ENCODE data around the gene ASTN2. TPM values are rescaled to one million over a fixed set of nuclear protein-coding genes. Genes with fewer than 3 reads are reported as not detected.
"Not testable (repeated sequence)": the region's sequence is repeated elsewhere in the genome, so short reads cannot be mapped to it uniquely, and the experiment has no call there.

The ASTN2 gene
- total RNA-seq, 1 donor from 2014 or later: 7.3 TPM

GRCh38 chr9:116465576-116466270 is 949.1 kb downstream of the ASTN2 start:
- Histone ChIP-seq H3K27ac (ENCODE audit: low read depth, low read length) (no peak overlapping the region), H3K36me3 (ENCODE audit: control insufficient read depth in 3 of 3, insufficient read depth in 3 of 3, low read length in 3 of 3) (no peaks in the 10 kb centered on the region), H3K9me3 (ENCODE audit: control insufficient read depth in 3 of 3, low read length in 3 of 3) (no peaks in the 10 kb centered on the region), H3K4me1 (ENCODE audit: control insufficient read depth in 3 of 3, insufficient read depth in 3 of 3, low read length in 3 of 3) (no peaks in the 10 kb centered on the region), H3K9ac (ENCODE audit: low read depth in 1 of 3, low read length in 3 of 3) (no peak overlapping the region), H3K27me3 (ENCODE audit: control insufficient read depth in 3 of 3, insufficient read depth in 3 of 3, low read length in 3 of 3) (no peaks in the 10 kb centered on the region), H3K4me3 (ENCODE audit: low read length in 3 of 3) (no peak overlapping the region)

GRCh38 chr9:116464987-116465571 is 949.8 kb downstream of the ASTN2 start:
- Histone ChIP-seq H3K27me3 (ENCODE audit: control insufficient read depth in 3 of 3, insufficient read depth in 3 of 3, low read length in 3 of 3) (no peaks in the 10 kb centered on the region), H3K9ac (ENCODE audit: low read depth in 1 of 3, low read length in 3 of 3) (no peak overlapping the region), H3K9me3 (ENCODE audit: control insufficient read depth in 3 of 3, low read length in 3 of 3) (no peaks in the 10 kb centered on the region), H3K27ac (ENCODE audit: low read depth, low read length) (no peak overlapping the region), H3K4me1 (ENCODE audit: control insufficient read depth in 3 of 3, insufficient read depth in 3 of 3, low read length in 3 of 3) (no peaks in the 10 kb centered on the region), H3K4me3 (ENCODE audit: low read length in 3 of 3) (no peak overlapping the region), H3K36me3 (ENCODE audit: control insufficient read depth in 3 of 3, insufficient read depth in 3 of 3, low read length in 3 of 3) (no peaks in the 10 kb centered on the region)

GRCh38 chr9:116464423-116464822 is 950.4 kb downstream of the ASTN2 start:
- Histone ChIP-seq H3K27me3 (ENCODE audit: control insufficient read depth in 3 of 3, insufficient read depth in 3 of 3, low read length in 3 of 3) (no peaks in the 10 kb centered on the region), H3K27ac (ENCODE audit: low read depth, low read length) (no peak overlapping the region), H3K9me3 (ENCODE audit: control insufficient read depth in 3 of 3, low read length in 3 of 3) (no peaks in the 10 kb centered on the region), H3K4me3 (ENCODE audit: low read length in 3 of 3) (no peak overlapping the region), H3K36me3 (ENCODE audit: control insufficient read depth in 3 of 3, insufficient read depth in 3 of 3, low read length in 3 of 3) (no peaks in the 10 kb centered on the region), H3K4me1 (ENCODE audit: control insufficient read depth in 3 of 3, insufficient read depth in 3 of 3, low read length in 3 of 3) (no peaks in the 10 kb centered on the region), H3K9ac (ENCODE audit: low read depth in 1 of 3, low read length in 3 of 3) (no peak overlapping the region)

GRCh38 chr9:116461632-116462031 is 953.2 kb downstream of the ASTN2 start:
- Histone ChIP-seq H3K27ac (ENCODE audit: low read depth, low read length) (no peak overlapping the region), H3K4me1 (ENCODE audit: control insufficient read depth in 3 of 3, insufficient read depth in 3 of 3, low read length in 3 of 3) (no peaks in the 10 kb centered on the region), H3K9me3 (ENCODE audit: control insufficient read depth in 3 of 3, low read length in 3 of 3) (peaks cover 0 to under 1% (median 0%) of the 10 kb centered on the region in 3 donors), H3K9ac (ENCODE audit: low read depth in 1 of 3, low read length in 3 of 3) (no peak overlapping the region), H3K27me3 (ENCODE audit: control insufficient read depth in 3 of 3, insufficient read depth in 3 of 3, low read length in 3 of 3) (no peaks in the 10 kb centered on the region), H3K4me3 (ENCODE audit: low read length in 3 of 3) (no peak overlapping the region), H3K36me3 (ENCODE audit: control insufficient read depth in 3 of 3, insufficient read depth in 3 of 3, low read length in 3 of 3) (no peaks in the 10 kb centered on the region)

GRCh38 chr9:116460026-116460425 is 954.8 kb downstream of the ASTN2 start:
- Histone ChIP-seq H3K9me3 (ENCODE audit: control insufficient read depth in 3 of 3, low read length in 3 of 3) (peaks cover 0 to 4% (median 0%) of the 10 kb centered on the region in 3 donors), H3K4me1 (ENCODE audit: control insufficient read depth in 3 of 3, insufficient read depth in 3 of 3, low read length in 3 of 3) (no peaks in the 10 kb centered on the region)

GRCh38 chr9:116459576-116459975 is 955.3 kb downstream of the ASTN2 start:
- Histone ChIP-seq H3K9ac (ENCODE audit: low read depth in 1 of 3, low read length in 3 of 3) (no peak overlapping the region), H3K36me3 (ENCODE audit: control insufficient read depth in 3 of 3, insufficient read depth in 3 of 3, low read length in 3 of 3) (no peaks in the 10 kb centered on the region), H3K4me1 (ENCODE audit: control insufficient read depth in 3 of 3, insufficient read depth in 3 of 3, low read length in 3 of 3) (no peaks in the 10 kb centered on the region), H3K27me3 (ENCODE audit: control insufficient read depth in 3 of 3, insufficient read depth in 3 of 3, low read length in 3 of 3) (no peaks in the 10 kb centered on the region), H3K4me3 (ENCODE audit: low read length in 3 of 3) (no peak overlapping the region), H3K9me3 (ENCODE audit: control insufficient read depth in 3 of 3, low read length in 3 of 3) (peaks cover 0 to 4% (median 0%) of the 10 kb centered on the region in 3 donors), H3K27ac (ENCODE audit: low read depth, low read length) (no peak overlapping the region)

More at GRCh38 chr9:116460026-116460425, 954.8 kb downstream of the ASTN2 start:
- Histone ChIP-seq H3K27ac (ENCODE audit: low read depth, low read length) (no peak overlapping the region), H3K9ac (ENCODE audit: low read depth in 1 of 3, low read length in 3 of 3) (no peak overlapping the region), H3K4me3 (ENCODE audit: low read length in 3 of 3) (no peak overlapping the region), H3K36me3 (ENCODE audit: control insufficient read depth in 3 of 3, insufficient read depth in 3 of 3, low read length in 3 of 3) (no peaks in the 10 kb centered on the region), H3K27me3 (ENCODE audit: control insufficient read depth in 3 of 3, insufficient read depth in 3 of 3, low read length in 3 of 3) (no peaks in the 10 kb centered on the region)

DNA sequence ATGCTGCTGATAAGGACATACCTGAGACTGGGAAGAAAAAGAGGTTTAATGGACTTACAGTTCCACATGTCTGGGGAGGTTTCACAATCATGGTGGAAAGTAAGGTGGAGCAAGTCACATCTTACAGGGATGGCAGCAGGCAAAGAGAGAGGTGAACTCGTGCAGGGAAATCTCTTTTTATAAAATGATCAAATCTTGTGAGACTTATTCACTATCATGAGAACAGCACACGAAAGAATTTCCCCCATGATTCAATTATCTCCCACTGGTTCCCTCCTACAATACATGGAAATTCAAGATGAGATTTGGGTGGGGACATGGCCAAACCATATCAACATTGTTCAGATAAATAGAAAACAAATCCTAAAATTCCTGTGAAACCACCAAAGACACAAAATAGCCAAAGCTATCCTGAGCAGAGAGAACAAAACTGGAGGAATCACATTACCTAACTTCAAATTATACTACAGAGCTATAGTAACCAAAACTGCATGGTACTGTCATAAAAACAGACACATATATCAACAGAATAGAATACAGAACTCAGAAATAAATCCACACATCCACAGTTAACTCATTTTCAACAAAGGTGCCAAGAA is 958.3 kb downstream of the ASTN2 start:
- H3K9me3 ChIP-seq (ENCODE audit: control insufficient read depth in 3 of 3, low read length in 3 of 3): peaks cover 0 to 4% (median 0%) of the 10 kb centered on the region in 3 donors
- no peaks in the 10 kb centered on the region for H3K27me3 ChIP-seq (ENCODE audit: control insufficient read depth in 3 of 3, insufficient read depth in 3 of 3, low read length in 3 of 3)
- H3K36me3 ChIP-seq (ENCODE audit: control insufficient read depth in 3 of 3, insufficient read depth in 3 of 3, low read length in 3 of 3): no peaks in the 10 kb centered on the region
- H3K4me1 ChIP-seq (ENCODE audit: control insufficient read depth in 3 of 3, insufficient read depth in 3 of 3, low read length in 3 of 3): no peaks in the 10 kb centered on the region
- no peak overlapping the region for H3K4me3 ChIP-seq (ENCODE audit: low read length in 3 of 3)
- no peak overlapping the region for H3K9ac ChIP-seq (ENCODE audit: low read depth in 1 of 3, low read length in 3 of 3)
- no peak overlapping the region for H3K27ac ChIP-seq (ENCODE audit: low read depth, low read length)

GRCh38 chr9:116454539-116454938 is 960.3 kb downstream of the ASTN2 start:
- not testable (repeated sequence) for H3K4me3 ChIP-seq (ENCODE audit: low read length in 3 of 3); H3K9me3 ChIP-seq (ENCODE audit: control insufficient read depth in 3 of 3, low read length in 3 of 3); H3K27ac ChIP-seq (ENCODE audit: low read depth, low read length); H3K36me3 ChIP-seq (ENCODE audit: control insufficient read depth in 3 of 3, insufficient read depth in 3 of 3, low read length in 3 of 3); H3K27me3 ChIP-seq (ENCODE audit: control insufficient read depth in 3 of 3, insufficient read depth in 3 of 3, low read length in 3 of 3); H3K9ac ChIP-seq (ENCODE audit: low read depth in 1 of 3, low read length in 3 of 3); H3K4me1 ChIP-seq (ENCODE audit: control insufficient read depth in 3 of 3, insufficient read depth in 3 of 3, low read length in 3 of 3)

DNA sequence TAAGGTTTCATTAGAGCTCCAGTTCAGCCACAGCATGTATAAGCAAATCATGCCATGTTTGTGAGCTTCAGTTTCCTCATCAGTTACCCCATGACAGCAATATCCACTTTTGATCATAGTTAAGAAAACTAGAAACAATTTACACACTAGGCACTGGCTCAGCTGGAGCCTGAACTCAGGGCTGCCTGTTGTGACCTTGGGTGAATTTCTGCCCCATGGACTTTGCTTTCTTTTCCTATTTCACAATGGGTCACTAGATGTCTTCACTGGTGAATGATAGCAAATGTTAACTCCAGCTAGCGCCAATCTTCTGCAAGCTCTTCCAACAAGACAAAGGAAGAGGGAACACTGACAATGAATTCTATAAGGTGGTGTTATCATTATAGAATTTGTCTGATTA is 961.1 kb downstream of the ASTN2 start:
- H3K9ac ChIP-seq (ENCODE audit: low read depth in 1 of 3, low read length in 3 of 3): no peak overlapping the region
- no peaks in the 10 kb centered on the region for H3K36me3 ChIP-seq (ENCODE audit: control insufficient read depth in 3 of 3, insufficient read depth in 3 of 3, low read length in 3 of 3)
- H3K27me3 ChIP-seq (ENCODE audit: control insufficient read depth in 3 of 3, insufficient read depth in 3 of 3, low read length in 3 of 3): no peaks in the 10 kb centered on the region
- peaks cover 0 to 4% (median 0%) of the 10 kb centered on the region in 3 donors for H3K9me3 ChIP-seq (ENCODE audit: control insufficient read depth in 3 of 3, low read length in 3 of 3)
- H3K27ac ChIP-seq (ENCODE audit: low read depth, low read length): no peak overlapping the region
- no peak overlapping the region for H3K4me3 ChIP-seq (ENCODE audit: low read length in 3 of 3)
- no peaks in the 10 kb centered on the region for H3K4me1 ChIP-seq (ENCODE audit: control insufficient read depth in 3 of 3, insufficient read depth in 3 of 3, low read length in 3 of 3)

DNA sequence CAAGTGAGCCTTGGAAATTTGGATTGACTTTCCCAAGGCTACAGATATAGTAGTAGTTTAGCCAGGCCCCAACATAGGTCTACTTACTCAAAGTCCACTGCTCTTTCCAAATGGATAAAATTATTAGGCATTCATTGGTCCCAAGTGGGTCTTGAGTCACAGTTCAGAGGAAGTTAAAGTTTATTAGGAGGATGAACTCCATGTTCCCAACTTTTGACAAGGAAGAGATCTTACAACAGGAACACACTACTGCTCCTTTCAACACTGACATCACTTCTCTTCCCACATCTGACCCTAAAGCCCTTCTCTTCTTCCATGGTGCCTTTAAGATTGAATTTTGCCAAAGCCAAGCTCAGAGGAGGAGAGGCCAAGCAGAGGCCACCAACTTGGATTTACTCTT is 962.2 kb downstream of the ASTN2 start:
- Histone ChIP-seq H3K36me3 (ENCODE audit: control insufficient read depth in 3 of 3, insufficient read depth in 3 of 3, low read length in 3 of 3) (no peaks in the 10 kb centered on the region), H3K4me1 (ENCODE audit: control insufficient read depth in 3 of 3, insufficient read depth in 3 of 3, low read length in 3 of 3) (no peaks in the 10 kb centered on the region), H3K27ac (ENCODE audit: low read depth, low read length) (no peak overlapping the region), H3K4me3 (ENCODE audit: low read length in 3 of 3) (no peak overlapping the region), H3K9me3 (ENCODE audit: control insufficient read depth in 3 of 3, low read length in 3 of 3) (peaks cover 0 to 4% (median 0%) of the 10 kb centered on the region in 3 donors), H3K9ac (ENCODE audit: low read depth in 1 of 3, low read length in 3 of 3) (no peak overlapping the region), H3K27me3 (ENCODE audit: control insufficient read depth in 3 of 3, insufficient read depth in 3 of 3, low read length in 3 of 3) (no peaks in the 10 kb centered on the region)

Measured in skeletal muscle tissue (tissue), 4 donors.